Measurements from ENCODE around the gene AMPD2.

DNA sequence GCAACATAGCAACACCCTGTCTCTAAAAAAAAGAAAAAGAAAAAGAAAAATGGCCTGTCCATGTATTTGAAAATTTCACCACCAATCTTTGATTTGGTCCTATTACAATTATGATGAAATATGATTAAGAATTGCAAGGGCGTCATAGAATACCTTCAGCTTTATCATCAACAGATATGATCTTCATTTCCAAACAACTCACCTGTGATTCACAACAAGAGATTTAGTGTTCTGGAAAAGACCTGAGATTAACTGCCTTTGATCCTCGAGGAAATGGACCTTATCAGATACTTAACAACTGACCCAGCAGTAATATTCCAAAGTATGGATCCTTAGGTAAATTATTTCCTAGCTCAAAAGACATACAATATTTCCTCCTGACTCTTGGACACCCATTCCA is 32.8 kb downstream of the AMPD2 start:
- TF ChIP-seq EZH2 (IDR thresholded peaks at IDR 0.05) (no peak), EZH2phosphoT487 (IDR thresholded peaks at IDR 0.05) (no peak)
- TF ChIP-seq, protein P1, sequence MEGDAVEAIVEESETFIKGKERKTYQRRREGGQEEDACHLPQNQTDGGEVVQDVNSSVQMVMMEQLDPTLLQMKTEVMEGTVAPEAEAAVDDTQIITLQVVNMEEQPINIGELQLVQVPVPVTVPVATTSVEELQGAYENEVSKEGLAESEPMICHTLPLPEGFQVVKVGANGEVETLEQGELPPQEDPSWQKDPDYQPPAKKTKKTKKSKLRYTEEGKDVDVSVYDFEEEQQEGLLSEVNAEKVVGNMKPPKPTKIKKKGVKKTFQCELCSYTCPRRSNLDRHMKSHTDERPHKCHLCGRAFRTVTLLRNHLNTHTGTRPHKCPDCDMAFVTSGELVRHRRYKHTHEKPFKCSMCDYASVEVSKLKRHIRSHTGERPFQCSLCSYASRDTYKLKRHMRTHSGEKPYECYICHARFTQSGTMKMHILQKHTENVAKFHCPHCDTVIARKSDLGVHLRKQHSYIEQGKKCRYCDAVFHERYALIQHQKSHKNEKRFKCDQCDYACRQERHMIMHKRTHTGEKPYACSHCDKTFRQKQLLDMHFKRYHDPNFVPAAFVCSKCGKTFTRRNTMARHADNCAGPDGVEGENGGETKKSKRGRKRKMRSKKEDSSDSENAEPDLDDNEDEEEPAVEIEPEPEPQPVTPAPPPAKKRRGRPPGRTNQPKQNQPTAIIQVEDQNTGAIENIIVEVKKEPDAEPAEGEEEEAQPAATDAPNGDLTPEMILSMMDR (IDR thresholded peaks at IDR 0.05) = no peak

Measured in neural progenitor cell (in vitro differentiated cells).